Activated CD4-positive, CD25-positive, alpha-beta regulatory T cell treated with anti-CD3 and anti-CD28 coated beads, Interleukin-2, amount 50 U/mL, for 24 hours (primary cell): ENCODE results near the gene KCNIP3.
"Not testable (repeated sequence)": the region's sequence is repeated elsewhere in the genome, so short reads cannot be mapped to it uniquely, and the experiment has no call there.

Experiments used
- ATAC-seq, 2 donors: fragments of 150-1000 bp; cut with Tn5 transposase; one replicate each; pipeline ENCODE4 v1.10.0; 2021; ENCODE audit warnings: mild to moderate bottlenecking in 1 of 2, moderate library complexity in 1 of 2

Gene KCNIP3

DNA sequence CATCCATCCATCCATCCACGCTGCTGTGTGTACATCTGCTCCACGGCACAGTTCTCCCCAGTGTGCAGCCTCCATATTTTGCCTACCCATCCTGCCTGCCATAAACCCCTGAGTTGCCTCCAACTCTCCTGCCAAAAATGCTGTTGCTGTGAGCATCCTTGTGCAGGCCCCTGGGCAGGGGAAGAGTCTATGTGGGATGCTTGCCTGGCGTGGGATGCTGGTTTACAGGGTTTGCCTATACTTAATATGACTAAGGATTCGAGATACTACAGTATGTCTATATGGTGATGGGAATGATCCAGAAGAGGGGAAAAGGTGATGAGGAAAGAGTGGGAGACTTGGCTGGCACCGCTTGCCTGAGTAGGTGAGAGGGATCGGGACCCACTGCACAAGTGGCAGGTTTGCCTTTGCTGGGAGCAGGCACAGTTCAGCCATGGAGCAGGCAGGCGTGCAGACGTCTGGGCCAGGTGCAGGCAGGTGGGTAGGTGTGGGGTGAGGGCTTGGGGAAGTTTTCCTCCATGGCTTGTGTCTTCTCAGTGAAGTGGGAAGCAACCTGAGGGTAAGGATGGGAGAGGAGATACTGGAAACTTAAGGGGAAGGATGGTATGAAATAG is 75.2 kb downstream of the KCNIP3 start:
- ATAC-seq, result no peak

- ATAC-seq, result no peak
Observed at GRCh38 chr2:95372845-95373244, 75.7 kb downstream of the KCNIP3 start.

DNA sequence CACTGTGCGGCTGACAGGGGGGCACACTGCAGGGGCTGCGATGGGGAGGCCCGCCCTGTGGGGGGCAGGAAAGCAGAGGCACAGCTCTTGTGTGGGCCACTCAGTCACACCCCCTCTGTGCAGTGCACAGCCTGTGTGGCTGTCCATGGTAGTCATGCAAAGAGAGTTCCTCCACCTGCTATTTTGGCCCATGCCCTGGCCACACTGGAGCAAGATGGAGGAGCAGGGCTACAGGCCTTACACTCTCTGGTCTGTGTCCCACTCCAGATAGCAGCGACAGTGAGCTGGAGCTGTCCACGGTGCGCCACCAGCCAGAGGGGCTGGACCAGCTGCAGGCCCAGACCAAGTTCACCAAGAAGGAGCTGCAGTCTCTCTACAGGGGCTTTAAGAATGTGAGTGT is 76.9 kb downstream of the KCNIP3 start:
- no peak for ATAC-seq

GRCh38 chr2:95374451-95374920 is 77.3 kb downstream of the KCNIP3 start:
- no peak for ATAC-seq

DNA sequence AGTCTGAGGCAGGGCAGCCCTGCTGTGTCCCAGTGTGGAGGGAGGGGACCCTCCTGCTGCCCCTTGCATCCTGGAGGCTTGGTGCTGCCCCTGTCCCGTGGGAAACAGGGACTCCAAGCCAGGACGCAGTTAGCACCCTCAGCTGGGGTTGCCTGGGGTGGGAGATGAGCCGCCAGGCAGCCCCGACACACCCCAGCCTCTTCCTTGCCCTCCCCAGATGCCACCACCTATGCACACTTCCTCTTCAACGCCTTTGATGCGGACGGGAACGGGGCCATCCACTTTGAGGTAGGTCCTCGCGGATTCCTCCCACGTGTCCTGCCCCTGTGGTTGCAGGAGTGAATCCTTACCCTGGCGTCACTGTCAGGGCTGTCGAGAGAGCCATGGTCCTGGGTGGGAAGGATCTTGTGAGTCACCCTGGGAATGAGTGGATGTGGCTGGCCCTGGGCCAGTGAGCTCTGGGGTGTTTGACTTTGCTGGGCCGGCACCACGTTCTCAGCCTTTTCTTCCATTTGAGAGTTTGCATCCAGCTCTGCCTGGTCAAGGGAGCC is 77.8 kb downstream of the KCNIP3 start:
- ATAC-seq, result no peak

DNA sequence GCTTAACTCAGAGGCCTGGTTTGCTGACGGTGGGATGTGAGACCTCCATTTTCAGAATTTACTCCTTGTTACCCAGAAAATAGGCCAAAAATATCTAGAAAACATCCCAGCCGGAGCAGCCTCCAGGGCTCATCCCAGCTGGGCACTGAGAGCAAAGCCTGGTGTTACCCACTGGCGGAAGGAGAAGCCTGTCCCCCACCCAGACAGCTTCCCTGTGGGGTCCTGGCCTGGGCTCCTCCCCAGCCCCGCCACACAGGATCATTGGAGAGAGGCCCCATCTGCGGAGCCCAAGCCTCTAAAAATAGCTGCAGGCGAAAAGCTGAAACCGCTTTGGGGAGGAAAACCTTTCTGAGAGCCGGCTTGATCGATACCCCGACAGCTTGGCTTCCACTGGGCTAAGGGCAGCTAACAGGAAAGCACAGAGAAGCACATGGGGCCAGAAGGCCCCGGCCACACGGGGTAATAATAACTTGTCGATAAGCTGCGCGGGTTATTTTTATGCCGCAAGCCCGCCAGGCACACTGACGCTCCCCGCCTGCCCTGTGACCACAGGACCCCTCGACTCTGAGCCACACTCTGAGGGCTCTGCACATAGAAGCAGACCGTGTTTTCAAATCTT is 78.5 kb downstream of the KCNIP3 start:
- ATAC-seq, result no peak

DNA sequence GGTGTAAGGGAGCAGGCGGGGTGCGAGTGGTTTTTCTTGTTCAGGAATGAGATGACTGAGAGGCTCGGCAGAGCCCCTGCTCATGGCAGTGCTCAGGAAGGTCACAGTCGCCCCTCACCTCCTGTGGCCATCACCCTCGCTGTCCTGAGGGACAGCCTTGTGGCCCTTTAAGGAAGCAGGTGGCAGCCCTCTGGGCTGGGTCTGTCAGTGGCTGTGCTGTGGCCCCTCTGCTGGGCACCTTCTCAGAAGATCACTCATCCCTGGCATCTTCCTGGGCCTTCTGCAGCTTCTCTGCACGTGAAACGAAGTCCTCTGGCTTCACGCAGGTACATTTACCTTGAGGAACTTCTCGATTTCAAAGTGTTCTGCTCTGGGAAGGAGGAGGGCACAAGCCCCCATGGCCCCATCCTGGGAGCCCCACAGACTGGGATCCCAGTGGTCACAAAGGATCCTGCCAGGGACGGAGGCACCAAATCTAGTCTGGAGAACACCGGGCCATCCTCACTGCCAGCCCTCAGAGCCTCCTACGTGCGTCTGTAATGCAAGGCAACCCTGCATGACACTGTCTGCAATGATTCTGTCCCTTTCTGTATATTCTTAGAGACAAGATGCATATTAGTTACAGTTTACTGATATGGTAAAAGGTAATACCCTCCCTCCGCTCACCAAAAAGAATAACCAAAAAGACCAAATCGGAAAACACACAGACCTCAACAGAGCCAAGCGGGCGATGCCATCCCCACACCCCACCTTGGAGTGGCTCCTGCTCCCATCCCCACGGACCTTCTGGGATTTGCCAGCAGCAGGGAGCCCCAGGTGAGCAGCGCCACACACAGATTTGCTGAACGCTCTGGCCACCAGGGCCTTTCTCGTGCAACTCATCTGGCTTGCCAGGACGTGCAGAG is 79.4 kb downstream of the KCNIP3 start:
- no peak for ATAC-seq

GRCh38 chr2:95377216-95378123 is 80.3 kb downstream of the KCNIP3 start:
- no peak for ATAC-seq

GRCh38 chr2:95378281-95378680 is 81.1 kb downstream of the KCNIP3 start:
- not testable (repeated sequence) for ATAC-seq

DNA sequence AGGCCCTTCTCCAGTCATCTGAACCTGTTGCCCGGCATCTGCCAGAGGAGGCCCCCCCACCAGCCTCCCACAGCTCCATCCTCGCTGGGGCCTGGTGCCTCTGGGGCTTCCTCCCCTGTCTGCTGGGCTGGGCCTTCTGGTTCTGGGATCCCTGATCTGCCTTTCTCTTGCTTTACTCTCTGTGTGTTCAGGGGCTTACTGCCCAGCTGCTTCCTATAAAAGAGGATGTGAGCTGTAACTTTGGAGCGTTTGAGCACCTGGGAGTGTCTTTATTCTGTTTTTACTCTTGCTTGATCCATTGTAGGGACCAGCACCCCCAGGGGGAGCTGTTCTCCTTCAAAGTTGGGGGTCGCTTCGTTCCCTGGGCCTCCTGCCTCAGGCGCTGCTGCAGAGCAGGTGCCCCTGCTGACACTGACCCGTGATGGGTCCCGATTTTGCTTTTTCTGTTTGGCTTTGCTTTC is 82.3 kb downstream of the KCNIP3 start:
- ATAC-seq, result no peak

DNA sequence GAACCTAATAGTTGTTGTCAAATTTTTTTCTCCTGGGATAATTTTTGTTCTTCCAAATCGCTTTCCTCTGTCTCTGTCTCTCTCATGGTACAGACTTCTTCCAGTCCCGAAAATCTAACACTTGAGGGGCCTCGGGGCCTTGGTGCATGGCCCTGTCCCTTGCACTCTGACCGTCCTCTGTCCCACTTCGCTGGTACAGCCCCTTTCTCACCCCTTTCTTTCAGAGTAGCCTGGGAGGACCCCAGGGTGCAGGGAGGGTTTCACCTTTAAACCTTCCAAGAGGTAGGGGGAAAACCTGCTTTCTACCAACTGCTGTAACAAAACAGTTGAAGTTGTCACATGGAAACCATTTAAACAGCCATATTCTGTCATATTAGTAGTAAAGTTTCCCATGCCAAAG is 83.1 kb downstream of the KCNIP3 start:
- no peak for ATAC-seq

- ATAC-seq, result no peak
Observed at GRCh38 chr2:95380731-95381130, 83.6 kb downstream of the KCNIP3 start.

- ATAC-seq, result no peak
Observed at GRCh38 chr2:95381212-95382191, 84.4 kb downstream of the KCNIP3 start.

GRCh38 chr2:95382192-95382591 is 85.0 kb downstream of the KCNIP3 start:
- no peak for ATAC-seq

DNA sequence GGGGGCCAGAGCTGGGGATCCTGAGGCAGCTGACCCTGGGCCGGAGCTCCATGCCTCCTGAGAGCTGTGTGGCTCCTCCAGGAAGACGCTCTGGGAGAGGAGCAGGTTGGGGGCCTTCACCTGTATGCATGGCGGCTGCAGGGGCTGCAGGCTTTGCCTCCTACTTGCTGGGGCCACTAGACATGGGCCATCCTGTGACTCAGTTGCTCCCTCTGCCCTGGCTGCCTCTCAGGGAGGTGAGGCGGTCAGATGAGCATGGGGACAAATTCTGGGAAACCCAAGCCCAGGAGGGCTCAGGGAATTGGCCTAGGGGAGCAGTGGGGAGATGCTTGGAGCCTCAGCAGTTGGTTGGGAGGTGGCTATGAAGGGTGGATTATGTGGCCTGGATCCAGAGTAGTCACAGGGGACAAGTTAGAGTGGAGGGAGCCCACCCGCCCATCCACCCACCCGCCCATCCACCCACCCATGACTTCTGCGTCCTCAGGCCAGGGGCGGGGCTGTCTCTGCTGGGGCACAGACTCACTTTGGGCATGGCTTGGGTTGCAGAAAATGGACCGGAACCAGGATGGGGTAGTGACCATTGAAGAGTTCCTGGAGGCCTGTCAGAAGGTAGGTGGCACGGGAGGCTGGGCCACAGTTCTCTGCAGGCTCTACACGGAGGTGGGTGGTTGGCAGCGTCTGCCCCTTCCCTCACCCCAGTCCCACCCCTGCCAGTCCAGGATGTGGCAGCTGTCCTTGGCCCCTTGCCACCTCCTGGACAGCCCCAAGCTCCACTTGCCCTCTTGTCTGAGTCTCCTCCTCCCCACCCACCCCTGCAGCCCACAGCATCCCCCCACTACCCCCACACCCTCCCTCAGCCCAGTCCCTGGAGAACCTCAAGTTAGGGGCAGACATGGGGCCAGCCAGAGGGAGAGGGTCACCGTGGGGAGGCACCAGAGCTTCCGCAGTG is 85.8 kb downstream of the KCNIP3 start:
- ATAC-seq, result no peak

- no peak for ATAC-seq
Observed at GRCh38 chr2:95383635-95384027, 86.5 kb downstream of the KCNIP3 start.

GRCh38 chr2:95384854-95385569 is 87.9 kb downstream of the KCNIP3 start:
- ATAC-seq, result no peak

DNA sequence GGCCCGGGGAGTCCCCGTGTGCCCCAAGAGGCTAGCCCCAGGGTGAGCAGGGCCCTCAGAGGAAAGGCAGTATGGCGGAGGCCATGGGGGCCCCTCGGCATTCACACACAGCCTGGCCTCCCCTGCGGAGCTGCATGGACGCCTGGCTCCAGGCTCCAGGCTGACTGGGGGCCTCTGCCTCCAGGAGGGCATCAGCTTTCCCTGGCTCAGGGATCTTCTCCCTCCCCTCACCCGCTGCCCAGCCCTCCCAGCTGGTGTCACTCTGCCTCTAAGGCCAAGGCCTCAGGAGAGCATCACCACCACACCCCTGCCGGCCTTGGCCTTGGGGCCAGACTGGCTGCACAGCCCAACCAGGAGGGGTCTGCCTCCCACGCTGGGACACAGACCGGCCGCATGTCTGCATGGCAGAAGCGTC is 88.4 kb downstream of the KCNIP3 start:
- ATAC-seq, result no peak

DNA sequence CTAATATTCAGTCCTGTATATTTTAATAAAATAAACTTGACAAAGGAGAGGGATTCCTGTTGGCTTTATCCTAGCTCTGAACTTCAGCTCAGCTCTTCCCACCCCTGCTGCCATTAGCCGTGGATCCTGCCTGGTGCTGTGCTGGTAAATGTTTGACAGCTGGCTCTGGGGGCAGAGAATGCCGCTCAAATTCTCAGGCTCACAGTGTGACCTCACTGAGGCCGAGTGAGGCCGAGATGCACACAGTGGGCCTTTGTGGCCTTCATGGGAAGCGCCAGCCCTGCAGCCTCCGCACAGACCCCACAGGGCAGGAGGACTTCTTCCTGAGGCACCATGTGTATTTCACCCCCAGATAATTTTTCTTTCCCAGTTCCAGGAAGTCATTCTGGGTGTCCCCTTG is 88.9 kb downstream of the KCNIP3 start:
- no peak for ATAC-seq
